Gastrocnemius medialis (tissue), 4 donors: ENCODE data around the gene LYPLA2.

Experiments
- CTCF ChIP-seq, 5 experiments: fragments of 450-650 bp in 3 of 5; fragments of 200-600 bp in 2 of 5; sonication (generic) in 2 of 5; IDR thresholded peaks in 4 of 5; conservative IDR thresholded peaks in 1 of 5; 1 replicate in 4 of 5; 2 replicates in 1 of 5; pipeline ENCODE4 v1.5.1; 2016 to 2019; ENCODE audit warnings: antibody characterized with exemption in 5 of 5, mild to moderate bottlenecking in 3 of 5, moderate library complexity in 3 of 5
- POLR2A ChIP-seq, 2 donors: fragments of 450-650 bp; IDR thresholded peaks; one replicate each; pipeline ENCODE4 v1.6.1; 2017; ENCODE audit warnings: antibody characterized with exemption in 2 of 2, mild to moderate bottlenecking in 2 of 2, moderate library complexity in 2 of 2

- TF ChIP-seq CTCF (IDR thresholded peaks at IDR 0.05 in 4 of 5, conservative IDR thresholded peaks at IDR 0.05 in 1 of 5) (no peak), POLR2A (IDR thresholded peaks at IDR 0.05) (no peak)
Observed at GRCh38 chr1:23805025-23805424, 14.1 kb downstream of the LYPLA2 start.
